PC-3 (cell line): Measurements from ENCODE around the gene GPR146. TPM values are rescaled to one million over a fixed set of nuclear protein-coding genes. Genes with fewer than 3 reads are reported as not detected.

Source experiments
- ATAC-seq: fragments of 200-7000 bp; cut with Tn5 transposase; 2 replicates; pipeline ENCODE4 v1.9.1; 2020; ENCODE audit warnings: mild to moderate bottlenecking, moderate library complexity
- BruUV-seq: library from RNA; stranded (reverse); fragments of 400-500 nt; replicated peaks from 2 replicates; lab custom pipeline; 2021; lab: Mats Ljungman, UMichigan
- CTCF ChIA-PET: fragments of 300-600 bp; sonication (Branson Sonifier 250); formaldehyde crosslinking; loops from one replicate; lab custom pipeline; 2022; ENCODE audit warnings: antibody characterized with exemption; lab: Charles Lee
- POLR2A ChIA-PET: fragments of 300-600 bp; sonication (Branson Sonifier 250); formaldehyde crosslinking; loops from one replicate; lab custom pipeline; 2022; ENCODE audit warnings: antibody characterized with exemption; ENCODE audit not compliant: unreplicated experiment; lab: Charles Lee
- DNase-seq: peaks from one replicate; pipeline ENCODE4 v3.0.0-alpha.2; 2015
- H2AFZ ChIP-seq: fragments of 300-600 bp; sonication (generic); 2 replicates; pipeline ENCODE4 v1.6.0; 2016; ENCODE audit warnings: antibody characterized with exemption, low read length
- H3F3A ChIP-seq: fragments of 300-600 bp; sonication (generic); one replicate; pipeline ENCODE4 v1.6.0; 2017; ENCODE audit warnings: antibody characterized with exemption, low read length, control low read depth, mild to moderate bottlenecking; ENCODE audit not compliant: unreplicated experiment
- H3K27ac ChIP-seq: fragments of 300-600 bp; sonication (generic); 2 replicates; pipeline ENCODE4 v1.5.1; 2016; ENCODE audit warnings: mild to moderate bottlenecking, low read length
- H3K27me3 ChIP-seq: fragments of 300-600 bp; sonication (generic); 2 replicates; pipeline ENCODE4 v1.6.1; 2016; ENCODE audit warnings: low read length, mixed read lengths
- H3K36me3 ChIP-seq: fragments of 300-600 bp; sonication (generic); 2 replicates; pipeline ENCODE4 v1.6.1; 2016; ENCODE audit warnings: low read depth, mixed run types, low read length, mixed read lengths
- H3K4me1 ChIP-seq: fragments of 300-600 bp; sonication (generic); 2 replicates; pipeline ENCODE4 v1.5.1; 2016; ENCODE audit warnings: low read length; ENCODE audit not compliant: insufficient read depth
- H3K4me2 ChIP-seq: fragments of 300-600 bp; sonication (generic); 2 replicates; pipeline ENCODE4 v1.6.0; 2016; ENCODE audit warnings: low read length
- H3K4me3 ChIP-seq: fragments of 300-600 bp; sonication (generic); 2 replicates; pipeline ENCODE4 v1.5.1; 2016; ENCODE audit warnings: mild to moderate bottlenecking, low read length, mixed read lengths
- H3K79me2 ChIP-seq: fragments of 300-600 bp; sonication (generic); 2 replicates; pipeline ENCODE4 v1.6.1; 2017; ENCODE audit warnings: low read length, mixed read lengths
- H3K9ac ChIP-seq: fragments of 300-600 bp; sonication (generic); 2 replicates; pipeline ENCODE4 v1.6.0; 2016; ENCODE audit warnings: mild to moderate bottlenecking, low read length
- H3K9me2 ChIP-seq: fragments of 300-600 bp; sonication (generic); replicated peaks from 2 replicates; pipeline ENCODE4 v1.6.1; 2016; ENCODE audit warnings: mixed run types, low read length, mixed read lengths
- H3K9me3 ChIP-seq: fragments of 300-600 bp; sonication (generic); 2 replicates; pipeline ENCODE4 v1.6.1; 2016; ENCODE audit warnings: low read length, mixed read lengths
- H4K20me1 ChIP-seq: fragments of 300-600 bp; sonication (generic); 2 replicates; pipeline ENCODE4 v1.6.1; 2016; ENCODE audit warnings: low read length, mixed read lengths
- CTCF ChIP-seq: fragments of 300-600 bp; sonication (generic); conservative IDR thresholded peaks from 2 replicates; pipeline ENCODE4 v1.5.1; 2017; ENCODE audit warnings: antibody characterized with exemption, low read depth, mild to moderate bottlenecking, low read length
- EZH2 ChIP-seq: fragments of 300-600 bp; sonication (generic); IDR thresholded peaks from one replicate; pipeline ENCODE4 v1.6.1; 2017; ENCODE audit warnings: antibody characterized with exemption, mild to moderate bottlenecking, low read length; ENCODE audit not compliant: unreplicated experiment
- EZH2phosphoT487 ChIP-seq: fragments of 300-600 bp; sonication (generic); IDR thresholded peaks from 2 replicates; pipeline ENCODE4 v1.6.1; 2018; ENCODE audit warnings: mild to moderate bottlenecking, antibody characterized with exemption, low read length, borderline replicate concordance
- intact Hi-C: fragments of 100-400 bp; cut with micrococcal nuclease; formaldehyde crosslinking; loops from 2 replicates; pipeline ENCODE4 v1.9.0; 2023
- total RNA-seq: library from RNA; depleted of rRNA; stranded (reverse); fragments of >200 nt; gene quantifications from 2 replicates; pipeline ENCODE4 v1.2.3, GENCODE V29; 2014

GPR146 gene
- total RNA-seq, 1 experiment from 2014 or later: 2.7 TPM

GRCh38 chr7:1015196-1016121 lies 28.9 kb upstream of the GPR146 start:
- no peaks in the 10 kb centered on the region for H3K9me2 ChIP-seq
- H3K4me2 ChIP-seq: no peak overlapping the region
- POLR2A ChIA-PET: no interaction called here
- H3K79me2 ChIP-seq: no peaks in the 10 kb centered on the region
- H2AFZ ChIP-seq: no peak overlapping the region
- H3K9me3 ChIP-seq: no peaks in the 10 kb centered on the region
- no peak for ATAC-seq
- TF ChIP-seq CTCF: no peak
- TF ChIP-seq EZH2phosphoT487: no peak
- no peak for TF ChIP-seq EZH2
- H3K9ac ChIP-seq: no peak overlapping the region
- H3K36me3 ChIP-seq: no peaks in the 10 kb centered on the region
- H4K20me1 ChIP-seq: no peaks in the 10 kb centered on the region
- H3K27me3 ChIP-seq: no peaks in the 10 kb centered on the region
- H3K27ac ChIP-seq: no peak overlapping the region
- no peaks in the 10 kb centered on the region for H3F3A ChIP-seq
- no peaks in the 10 kb centered on the region for H3K4me1 ChIP-seq
- CTCF ChIA-PET: no interaction called here
- H3K4me3 ChIP-seq: no peak overlapping the region
- intact Hi-C loops: no loop called here
- DNase-seq: no peak
- BruUV-seq: no TSS peak

DNA sequence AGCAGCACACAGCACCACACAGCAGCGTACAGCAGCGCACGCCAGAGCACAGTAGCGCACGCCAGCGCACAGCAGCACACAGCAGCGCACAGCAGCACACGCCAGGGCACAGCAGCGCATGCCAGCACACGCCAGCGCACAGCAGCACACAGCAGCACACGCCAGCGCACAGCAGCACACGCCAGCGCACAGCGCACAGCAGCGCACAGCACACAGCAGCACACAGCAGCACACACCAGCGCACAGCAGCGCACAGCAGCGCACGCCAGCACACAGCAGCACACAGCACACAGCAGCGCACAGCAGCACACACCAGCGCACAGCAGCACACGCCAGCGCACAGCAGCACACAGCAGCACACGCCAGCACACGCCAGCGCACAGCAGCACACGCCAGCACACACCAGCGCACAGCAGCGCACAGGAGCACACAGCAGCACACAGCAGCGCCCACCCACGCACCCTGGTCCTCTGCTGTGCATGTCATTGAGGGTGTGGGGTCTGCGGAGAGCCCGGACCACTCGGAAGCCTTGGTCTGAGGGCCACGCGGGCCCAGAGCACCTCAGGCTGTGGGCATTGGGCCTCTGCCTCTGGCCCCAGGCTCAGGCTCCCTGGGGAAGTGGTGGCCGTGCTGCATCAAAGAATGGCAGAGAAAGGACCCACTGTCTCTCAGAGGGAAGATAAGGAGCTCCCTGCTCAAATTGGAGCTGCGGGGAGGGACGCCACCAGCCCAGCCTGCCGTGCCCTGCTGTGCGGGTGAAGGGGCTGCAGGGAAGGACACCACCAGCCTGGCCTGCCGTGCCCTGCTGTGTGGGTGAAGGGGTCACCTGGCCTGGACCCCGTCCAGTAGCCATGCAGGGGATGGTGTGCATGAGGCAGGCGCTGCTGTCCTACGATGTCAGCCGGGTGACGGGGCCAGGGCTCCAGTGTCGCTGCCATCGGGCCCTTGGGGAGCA lies 27.5 kb upstream of the GPR146 start:
- Histone ChIP-seq H3K79me2 (no peaks in the 10 kb centered on the region), H3K27me3 (no peaks in the 10 kb centered on the region), H3K9ac (no peak overlapping the region), H3K9me2 (no peaks in the 10 kb centered on the region), H3K27ac (no peak overlapping the region), H2AFZ (no peak overlapping the region), H3K4me3 (no peak overlapping the region), H3K9me3 (no peaks in the 10 kb centered on the region), H4K20me1 (no peaks in the 10 kb centered on the region), H3F3A (no peaks in the 10 kb centered on the region), H3K4me2 (no peak overlapping the region), H3K36me3 (peaks cover 2% of the 10 kb centered on the region; the same call in 1 of the 2 replicates), H3K4me1 (no peaks in the 10 kb centered on the region)
- DNase-seq: no peak
- BruUV-seq: no TSS peak
- no peak for ATAC-seq
- CTCF ChIA-PET: no interaction called here
- intact Hi-C loops: no loop called here
- TF ChIP-seq EZH2: no peak
- TF ChIP-seq EZH2phosphoT487: no peak
- TF ChIP-seq CTCF: no peak
- POLR2A ChIA-PET: no interaction called here
